Measurements from ENCODE around the gene PEX5L.

GRCh38 chr3:179973931-179974361 is 62.8 kb downstream of the PEX5L start:
- TF ChIP-seq CTCF (conservative IDR thresholded peaks at IDR 0.05; ENCODE audit: low read depth in 2 of 2) (no peak), EZH2 (IDR thresholded peaks at IDR 0.05; ENCODE audit: low read depth, unreplicated experiment) (no peak), NANOG (IDR thresholded peaks at IDR 0.05; ENCODE audit: borderline replicate concordance) (no peak), POLR2AphosphoS5 (IDR thresholded peaks at IDR 0.05; ENCODE audit: low read depth) (no peak), EZH2phosphoT487 (IDR thresholded peaks at IDR 0.05; ENCODE audit: unreplicated experiment) (no peak), CREB1 (CRISPR knock-in tag; IDR thresholded peaks at IDR 0.05; ENCODE audit: low read depth) (no peak), STAT1 (IDR thresholded peaks at IDR 0.05; ENCODE audit: unreplicated experiment) (no peak), JUNB (IDR thresholded peaks at IDR 0.05; ENCODE audit: unreplicated experiment) (no peak), ZNF114 (CRISPR knock-in tag; IDR thresholded peaks at IDR 0.05) (no peak), ZNF331 (CRISPR knock-in tag; IDR thresholded peaks at IDR 0.05; ENCODE audit: low read depth) (no peak), ZNF462 (CRISPR knock-in tag; IDR thresholded peaks at IDR 0.05) (no peak), REST (IDR thresholded peaks at IDR 0.05; ENCODE audit: unreplicated experiment) (no peak)
